Prostate gland (tissue), 2 donors: Measurements from ENCODE around the gene UTP11. TPM values are rescaled to one million over a fixed set of nuclear protein-coding genes. Genes with fewer than 3 reads are reported as not detected.

Experiments
- DNase-seq: peaks from one replicate; pipeline ENCODE4 v3.0.0-alpha.2; 2019; ENCODE audit warnings: low spot score
- H3K27ac ChIP-seq, 2 donors: fragments of 200-600 bp; sonication (generic); 2 replicates each; pipeline ENCODE4 v1.5.1; 2017 to 2019
- H3K27me3 ChIP-seq: fragments of 200-600 bp; sonication (generic); replicated peaks from 2 replicates; pipeline ENCODE4 v1.5.1; 2019; ENCODE audit not compliant: insufficient read depth
- H3K36me3 ChIP-seq, 2 donors: fragments of 200-600 bp; sonication (generic); 1 replicate in 1 of 2; 2 replicates in 1 of 2; pipeline versions ENCODE4 v1.5.1 to v1.8.1; 2017 to 2019
- H3K4me1 ChIP-seq: fragments of 200-600 bp; sonication (generic); replicated peaks from 2 replicates; pipeline ENCODE4 v1.5.1; 2019
- H3K4me3 ChIP-seq, 2 donors: fragments of 200-600 bp; sonication (generic); 2 replicates each; pipeline ENCODE4 v1.5.1; 2017 to 2019
- H3K9me3 ChIP-seq: fragments of 200-600 bp; sonication (generic); 2 replicates; pipeline ENCODE4 v1.5.1; 2017
- CTCF ChIP-seq, 4 experiments: fragments of 200-600 bp in 2 of 4; fragments of 450-650 bp in 2 of 4; sonication (generic) in 2 of 4; IDR thresholded peaks; 1 replicate in 3 of 4; 2 replicates in 1 of 4; pipeline ENCODE4 v1.5.1; 2016 to 2019; ENCODE audit warnings: antibody characterized with exemption in 4 of 4, mild to moderate bottlenecking in 2 of 4, moderate library complexity in 2 of 4
- POLR2A ChIP-seq: fragments of 450-650 bp; IDR thresholded peaks from one replicate; pipeline ENCODE4 v1.6.1; 2016; ENCODE audit warnings: antibody characterized with exemption, mild to moderate bottlenecking
- POLR2AphosphoS5 ChIP-seq: sonication (generic); formaldehyde crosslinking; IDR thresholded peaks from one replicate; pipeline ENCODE4 v1.6.1; 2017; ENCODE audit warnings: antibody characterized with exemption
- WGBS: methylation state at CpG from one replicate; pipeline ENCODE4 v1.1.5; 2018; 5-methylcytosine and 5-hydroxymethylcytosine counted together
- intact Hi-C: fragments of 100-400 bp; cut with DNase I; formaldehyde crosslinking; loops from one replicate; pipeline ENCODE4 v1.14.2; 2022
- total RNA-seq, 2 donors: library from RNA; depleted of rRNA; stranded (reverse); fragments of >200 nt; gene quantifications; one replicate each; pipeline ENCODE4 v1.1.0, GENCODE V29; 2016

Gene UTP11
- total RNA-seq, 2 donors from 2014 or later = 26.9 to 36.5 TPM

- TF ChIP-seq CTCF (IDR thresholded peaks at IDR 0.05) (no peak), POLR2A (no peak), POLR2AphosphoS5 (no peak)
- peaks cover 37% of the 10 kb centered on the region for H3K27me3 ChIP-seq
- H3K27ac ChIP-seq = no peak overlapping the region
- intact Hi-C loops = no loop called here
- no peaks in the 10 kb centered on the region for H3K4me1 ChIP-seq
- no peaks in the 10 kb centered on the region for H3K9me3 ChIP-seq
- H3K4me3 ChIP-seq = no peak overlapping the region
- 87% methylated on average over 21 of the region's 21 CpGs for WGBS
- DNase-seq = no peak
- no peaks in the 10 kb centered on the region for H3K36me3 ChIP-seq
Measured at GRCh38 chr1:38041936-38042834, 29.7 kb downstream of the UTP11 start.

DNA sequence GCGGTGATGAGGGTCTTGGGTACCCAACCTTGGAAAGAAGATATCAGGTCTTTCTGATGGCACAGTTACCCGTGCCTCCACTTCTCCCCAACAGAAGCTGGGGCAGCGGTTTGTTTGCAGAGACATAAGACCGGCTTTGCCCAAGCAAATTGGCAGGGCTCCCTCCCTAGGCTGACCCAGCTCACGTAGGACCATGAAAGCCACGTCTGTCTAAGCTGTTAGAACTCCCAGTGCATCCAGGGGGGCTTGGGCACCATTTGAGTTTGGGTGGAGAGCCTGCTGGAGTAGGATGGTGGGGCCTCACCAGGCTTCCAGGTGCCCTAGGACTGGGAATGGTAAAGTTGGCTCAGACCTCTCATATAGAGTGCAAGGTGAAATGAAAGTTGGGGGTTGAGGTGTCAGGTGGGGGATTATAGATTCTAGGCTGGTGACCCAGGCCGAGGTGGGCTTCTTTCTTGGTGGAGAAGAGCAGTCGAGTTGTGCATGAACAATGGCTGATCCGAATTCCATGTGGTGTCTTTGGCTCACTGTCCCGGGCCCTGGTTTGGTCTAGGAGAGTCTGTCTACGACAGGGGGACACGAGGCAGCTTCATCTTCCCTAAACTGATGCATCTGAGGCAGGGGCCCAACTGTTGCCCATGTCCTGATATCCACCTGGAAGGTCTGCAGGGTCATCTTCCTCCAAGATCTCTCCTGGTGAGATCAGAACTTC is 30.7 kb downstream of the UTP11 start:
- DNase-seq = no peak
- Histone ChIP-seq H3K4me1 (no peaks in the 10 kb centered on the region), H3K9me3 (no peaks in the 10 kb centered on the region), H3K27ac (no peak overlapping the region), H3K36me3 (no peaks in the 10 kb centered on the region), H3K27me3 (peaks cover 37% of the 10 kb centered on the region), H3K4me3 (no peak overlapping the region)
- intact Hi-C loops = no loop called here
- 92% methylated on average over 12 of the region's 12 CpGs for WGBS
- TF ChIP-seq POLR2A (no peak), POLR2AphosphoS5 (no peak), CTCF (IDR thresholded peaks at IDR 0.05) (no peak)

GRCh38 chr1:38044221-38045215 is 32.0 kb downstream of the UTP11 start:
- WGBS = 11% methylated on average over 70 of the region's 70 CpGs
- H3K4me3 ChIP-seq = no peak overlapping the region
- no peaks in the 10 kb centered on the region for H3K36me3 ChIP-seq
- no peaks in the 10 kb centered on the region for H3K4me1 ChIP-seq
- no peak overlapping the region for H3K27ac ChIP-seq
- TF ChIP-seq CTCF (IDR thresholded peaks at IDR 0.05) (no peak), POLR2AphosphoS5 (no peak), POLR2A (no peak)
- DNase-seq = no peak
- intact Hi-C loops = no loop called here
- H3K9me3 ChIP-seq = no peaks in the 10 kb centered on the region
- H3K27me3 ChIP-seq = peaks cover 34% of the 10 kb centered on the region

GRCh38 chr1:38045401-38046332 is 33.1 kb downstream of the UTP11 start:
- WGBS = 3% methylated on average over 56 of the region's 115 CpGs
- H3K27me3 ChIP-seq = peaks cover 36% of the 10 kb centered on the region
- TF ChIP-seq POLR2AphosphoS5 (no peak), POLR2A (no peak), CTCF (IDR thresholded peaks at IDR 0.05) (no peak)
- no peaks in the 10 kb centered on the region for H3K4me1 ChIP-seq
- no peaks in the 10 kb centered on the region for H3K9me3 ChIP-seq
- H3K36me3 ChIP-seq = no peaks in the 10 kb centered on the region
- H3K27ac ChIP-seq = no peak overlapping the region
- intact Hi-C loops = no loop called here
- DNase-seq = no peak
- peak overlapping the region in 1 of 2 donors; percentile 44 for H3K4me3 ChIP-seq
